Skin epidermis (tissue), 12 donors: Measurements from ENCODE around the gene SRMS.
"Not testable (repeated sequence)": the region's sequence is repeated elsewhere in the genome, so short reads cannot be mapped to it uniquely, and the experiment has no call there.

Experiments
- H3K27ac ChIP-seq, 21 experiments: fragments of 200-600 bp; sonication (generic) in 11 of 21; one replicate each; pipeline ENCODE4 v1.5.0; 2020; ENCODE audit warnings: mild to moderate bottlenecking in 3 of 21, inconsistent platforms in 2 of 21, moderate library complexity in 2 of 21
- H3K4me3 ChIP-seq, 7 experiments: fragments of 200-600 bp; sonication (generic) in 2 of 7; one replicate each; pipeline ENCODE4 v1.5.0; 2020; ENCODE audit warnings: inconsistent platforms in 2 of 7, mild to moderate bottlenecking in 2 of 7, moderate library complexity in 1 of 7

The SRMS gene

GRCh38 chr20:63567386-63568169 is 20.0 kb upstream of the SRMS start:
- peak overlapping the region in 10 of 21 experiments; percentile 7 to 76 (median 46) for H3K27ac ChIP-seq
- peak overlapping the region in 3 of 7 experiments; percentile 6 to 22 (median 11) for H3K4me3 ChIP-seq

GRCh38 chr20:63567136-63567385 is 19.5 kb upstream of the SRMS start:
- H3K27ac ChIP-seq = peak overlapping the region in 3 of 21 experiments; percentile 27 to 74 (median 46)
- peak overlapping the region in 1 of 7 experiments; percentile 22 for H3K4me3 ChIP-seq

GRCh38 chr20:63566395-63567135 is 19.0 kb upstream of the SRMS start:
- H3K4me3 ChIP-seq = peak overlapping the region in 1 of 7 experiments; percentile 22
- peak overlapping the region in 3 of 21 experiments; percentile 27 to 74 (median 46) for H3K27ac ChIP-seq

- no peak overlapping the region for H3K4me3 ChIP-seq
- H3K27ac ChIP-seq = no peak overlapping the region
Observed at GRCh38 chr20:63565699-63566335, 18.3 kb upstream of the SRMS start.

- Histone ChIP-seq H3K27ac (no peak overlapping the region), H3K4me3 (no peak overlapping the region)
Observed at GRCh38 chr20:63565021-63565698, 17.6 kb upstream of the SRMS start.

GRCh38 chr20:63564036-63564810 is 16.7 kb upstream of the SRMS start:
- H3K4me3 ChIP-seq = no peak overlapping the region

GRCh38 chr20:63563225-63563935 is 15.8 kb upstream of the SRMS start:
- no peak overlapping the region for H3K4me3 ChIP-seq
- H3K27ac ChIP-seq = no peak overlapping the region

More at GRCh38 chr20:63564036-63564810, 16.7 kb upstream of the SRMS start:
- no peak overlapping the region for H3K27ac ChIP-seq

GRCh38 chr20:63562461-63563224 is 15.1 kb upstream of the SRMS start:
- H3K27ac ChIP-seq = no peak overlapping the region
- no peak overlapping the region for H3K4me3 ChIP-seq

GRCh38 chr20:63561624-63562396 is 14.3 kb upstream of the SRMS start:
- Histone ChIP-seq H3K4me3 (no peak overlapping the region), H3K27ac (no peak overlapping the region)

- H3K27ac ChIP-seq = no peak overlapping the region
- no peak overlapping the region for H3K4me3 ChIP-seq
Observed at GRCh38 chr20:63560856-63561609, 13.5 kb upstream of the SRMS start.

- Histone ChIP-seq H3K4me3 (no peak overlapping the region), H3K27ac (no peak overlapping the region)
Observed at GRCh38 chr20:63560333-63560805, 12.8 kb upstream of the SRMS start.

- H3K27ac ChIP-seq = not testable (repeated sequence)
Observed at GRCh38 chr20:63559485-63560332, 12.2 kb upstream of the SRMS start.

GRCh38 chr20:63558804-63559484 is 11.4 kb upstream of the SRMS start:
- Histone ChIP-seq H3K27ac (no peak overlapping the region), H3K4me3 (no peak overlapping the region)

More at GRCh38 chr20:63559485-63560332, 12.2 kb upstream of the SRMS start:
- not testable (repeated sequence) for H3K4me3 ChIP-seq

GRCh38 chr20:63557481-63557891 is 9.9 kb upstream of the SRMS start:
- Histone ChIP-seq H3K27ac (no peak overlapping the region), H3K4me3 (no peak overlapping the region)

GRCh38 chr20:63556873-63557478 is 9.4 kb upstream of the SRMS start:
- no peak overlapping the region for H3K27ac ChIP-seq

More at GRCh38 chr20:63556873-63557478, 9.4 kb upstream of the SRMS start:
- H3K4me3 ChIP-seq = no peak overlapping the region
